22Rv1 (cell line): ENCODE data around the gene LIMA1.

Source experiments
- ZFX ChIP-seq: fragments of 450-650 bp; IDR thresholded peaks from 2 replicates; pipeline ENCODE4 v1.6.1; 2017; ENCODE audit warnings: antibody characterized with exemption, borderline replicate concordance
- TF ChIP-seq, protein P1 (sequence below): fragments of 450-650 bp; IDR thresholded peaks from 2 replicates; pipeline ENCODE4 v1.5.1; 2017; ENCODE audit warnings: mild to moderate bottlenecking

DNA sequence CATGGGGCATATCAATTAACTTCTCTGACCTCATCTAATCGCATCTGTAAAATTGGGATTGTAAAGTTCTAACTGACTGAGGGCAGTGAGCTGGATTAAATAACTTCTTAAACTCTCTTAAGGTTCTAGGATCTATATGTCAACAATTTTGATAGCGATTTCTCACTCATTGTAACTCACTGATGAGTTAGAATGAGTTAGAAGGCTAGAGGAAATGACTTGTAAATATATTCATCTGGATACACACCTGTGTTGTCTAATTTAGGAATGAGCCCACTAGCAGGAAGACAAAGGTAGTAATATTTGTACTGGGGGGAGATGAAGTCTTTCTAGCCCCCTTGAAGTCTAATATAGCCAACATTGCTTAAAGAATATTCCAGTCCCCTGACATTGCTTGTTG, 69.9 kb downstream of the LIMA1 start:
- TF ChIP-seq, protein P1, sequence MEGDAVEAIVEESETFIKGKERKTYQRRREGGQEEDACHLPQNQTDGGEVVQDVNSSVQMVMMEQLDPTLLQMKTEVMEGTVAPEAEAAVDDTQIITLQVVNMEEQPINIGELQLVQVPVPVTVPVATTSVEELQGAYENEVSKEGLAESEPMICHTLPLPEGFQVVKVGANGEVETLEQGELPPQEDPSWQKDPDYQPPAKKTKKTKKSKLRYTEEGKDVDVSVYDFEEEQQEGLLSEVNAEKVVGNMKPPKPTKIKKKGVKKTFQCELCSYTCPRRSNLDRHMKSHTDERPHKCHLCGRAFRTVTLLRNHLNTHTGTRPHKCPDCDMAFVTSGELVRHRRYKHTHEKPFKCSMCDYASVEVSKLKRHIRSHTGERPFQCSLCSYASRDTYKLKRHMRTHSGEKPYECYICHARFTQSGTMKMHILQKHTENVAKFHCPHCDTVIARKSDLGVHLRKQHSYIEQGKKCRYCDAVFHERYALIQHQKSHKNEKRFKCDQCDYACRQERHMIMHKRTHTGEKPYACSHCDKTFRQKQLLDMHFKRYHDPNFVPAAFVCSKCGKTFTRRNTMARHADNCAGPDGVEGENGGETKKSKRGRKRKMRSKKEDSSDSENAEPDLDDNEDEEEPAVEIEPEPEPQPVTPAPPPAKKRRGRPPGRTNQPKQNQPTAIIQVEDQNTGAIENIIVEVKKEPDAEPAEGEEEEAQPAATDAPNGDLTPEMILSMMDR = no peak
- TF ChIP-seq ZFX = no peak
